Liver (tissue), 9 donors: ENCODE results near the gene DGKB. TPM values are rescaled to one million over a fixed set of nuclear protein-coding genes. Genes with fewer than 3 reads are reported as not detected.

Source experiments
- DNase-seq: peaks from one replicate; pipeline ENCODE4 v3.0.0-alpha.2; 2017; ENCODE audit warnings: low spot score
- H3K27ac ChIP-seq, 2 donors: one replicate each; pipeline ENCODE4 v1.7.0; 2013; ENCODE audit warnings: inconsistent platforms in 2 of 2, low read length in 2 of 2, control low read depth in 1 of 2, low read depth in 1 of 2, mild to moderate bottlenecking in 1 of 2
- H3K27me3 ChIP-seq, 4 donors: one replicate each; pipeline versions ENCODE4 v1.6.1 to v1.7.0; 2013; ENCODE audit warnings: low read length in 3 of 4, inconsistent platforms in 1 of 4, mild to moderate bottlenecking in 1 of 4, moderate library complexity in 1 of 4; ENCODE audit not compliant: control insufficient read depth in 4 of 4, insufficient read depth in 4 of 4
- H3K36me3 ChIP-seq, 4 donors: one replicate each; pipeline versions ENCODE4 v1.6.1 to v1.7.0; 2013; ENCODE audit warnings: low read length in 3 of 4, mild to moderate bottlenecking in 3 of 4, low read depth in 1 of 4, moderate library complexity in 1 of 4; ENCODE audit not compliant: control insufficient read depth in 4 of 4, insufficient read depth in 3 of 4
- H3K4me1 ChIP-seq, 4 donors: one replicate each; pipeline versions ENCODE4 v1.6.1 to v1.7.0; 2013; ENCODE audit warnings: low read length in 3 of 4, mild to moderate bottlenecking in 3 of 4, moderate library complexity in 1 of 4; ENCODE audit not compliant: control insufficient read depth in 4 of 4, insufficient read depth in 4 of 4
- H3K4me3 ChIP-seq, 3 donors: one replicate each; pipeline versions ENCODE4 v1.6.1 to v1.7.0; 2013; ENCODE audit warnings: low read length in 3 of 3, control low read depth in 1 of 3, low read depth in 1 of 3, mild to moderate bottlenecking in 1 of 3
- H3K9ac ChIP-seq, 2 donors: one replicate each; pipeline ENCODE4 v1.7.0; 2013; ENCODE audit warnings: low read length in 2 of 2, mild to moderate bottlenecking in 2 of 2, moderate library complexity in 2 of 2, control low read depth in 1 of 2, low read depth in 1 of 2
- H3K9me3 ChIP-seq, 4 donors: one replicate each; pipeline versions ENCODE4 v1.6.1 to v1.7.0; 2013; ENCODE audit warnings: low read length in 3 of 4; ENCODE audit not compliant: control insufficient read depth in 4 of 4
- CTCF ChIP-seq: fragments of 150-350 bp; IDR thresholded peaks from 2 replicates; pipeline ENCODE4 v1.5.1; 2017; ENCODE audit warnings: improper control_type of control experiment, low read depth, low read length; ENCODE audit not compliant: missing input control
- FOXA1 ChIP-seq: IDR thresholded peaks from 2 replicates; pipeline ENCODE4 v1.6.1; 2016; ENCODE audit warnings: antibody characterized with exemption
- FOXA2 ChIP-seq: IDR thresholded peaks from 2 replicates; pipeline ENCODE4 v1.6.1; 2016; ENCODE audit warnings: antibody characterized with exemption
- HNF4A ChIP-seq, 2 donors: conservative IDR thresholded peaks; 2 replicates each; pipeline ENCODE4 v1.6.1; 2016; ENCODE audit warnings: antibody characterized with exemption in 2 of 2, mild to moderate bottlenecking in 2 of 2
- HNF4G ChIP-seq: IDR thresholded peaks from 2 replicates; pipeline ENCODE4 v1.6.1; 2016; ENCODE audit warnings: antibody characterized with exemption
- JUND ChIP-seq, 2 donors: IDR thresholded peaks; 2 replicates each; pipeline ENCODE4 v1.6.1; 2016; ENCODE audit warnings: antibody characterized with exemption in 2 of 2
- MAX ChIP-seq: IDR thresholded peaks from 2 replicates; pipeline ENCODE4 v1.6.1; 2016; ENCODE audit warnings: antibody characterized with exemption
- RAD21 ChIP-seq, 2 donors: IDR thresholded peaks; 2 replicates each; pipeline ENCODE4 v1.6.1; 2016; ENCODE audit warnings: antibody characterized with exemption in 2 of 2, mild to moderate bottlenecking in 2 of 2
- REST ChIP-seq: IDR thresholded peaks from 2 replicates; pipeline ENCODE4 v1.6.1; 2016; ENCODE audit warnings: antibody characterized with exemption, mild to moderate bottlenecking
- RXRA ChIP-seq, 2 donors: IDR thresholded peaks; 2 replicates each; pipeline ENCODE4 v1.6.1; 2017 to 2018; ENCODE audit warnings: antibody characterized with exemption in 2 of 2, mild to moderate bottlenecking in 1 of 2
- TAF1 ChIP-seq: conservative IDR thresholded peaks from 2 replicates; pipeline ENCODE4 v1.6.1; 2016; ENCODE audit warnings: antibody characterized with exemption, mild to moderate bottlenecking
- YY1 ChIP-seq: IDR thresholded peaks from 2 replicates; pipeline ENCODE4 v1.6.1; 2016; ENCODE audit warnings: antibody characterized with exemption, mild to moderate bottlenecking
- WGBS: extraction: QIAGEN DNeasy Blood & Tissue Kit; methylation state at CpG from one replicate; pipeline ENCODE4 v1.1.7; 2013; 5-methylcytosine and 5-hydroxymethylcytosine counted together
- polyA plus RNA-seq, 2 donors: library from polyadenylated mRNA; stranded (reverse) in 1 of 2; unstranded in 1 of 2; fragments of 200-250 nt in 1 of 2; fragments of >200 nt in 1 of 2; fragmentation: Nextera tagmentation in 1 of 2; extraction: Ambion mirVana in 1 of 2; gene quantifications; one replicate each; pipeline versions ENCODE4 v1.2.1 to v1.2.3, GENCODE V29; 2013 to 2015
- total RNA-seq, 2 donors: library from RNA; depleted of rRNA; stranded (reverse); fragments of >200 nt; gene quantifications; one replicate each; pipeline ENCODE4 v1.2.3, GENCODE V29; 2014
- donor health status: healthy.
- donor health status: healthy.
- donor health status: healthy.
- donor health status: healthy.
- donor health status: healthy.

DGKB gene
- total and polyA plus RNA-seq, 4 donors = 0.09 to 0.42 TPM; not detected in 2

GRCh38 chr7:14600766-14601367 is 301.7 kb downstream of the DGKB start:
- H3K9ac ChIP-seq = no peak overlapping the region
- DNase-seq = no peak
- TF ChIP-seq HNF4A (conservative IDR thresholded peaks at IDR 0.05) (no peak), TAF1 (no peak), HNF4G (no peak), YY1 (no peak), JUND (IDR thresholded peaks at IDR 0.05) (no peak)
- no peaks in the 10 kb centered on the region for H3K27me3 ChIP-seq
- 92% methylated on average over 2 of the region's 2 CpGs for WGBS
- no peaks in the 10 kb centered on the region for H3K36me3 ChIP-seq
- H3K4me1 ChIP-seq = no peaks in the 10 kb centered on the region
- no peaks in the 10 kb centered on the region for H3K9me3 ChIP-seq
- no peak overlapping the region for H3K4me3 ChIP-seq
- H3K27ac ChIP-seq = no peak overlapping the region

GRCh38 chr7:14598978-14599377 is 303.6 kb downstream of the DGKB start:
- Histone ChIP-seq H3K27ac (no peak overlapping the region), H3K9ac (no peak overlapping the region), H3K27me3 (no peaks in the 10 kb centered on the region), H3K4me1 (no peaks in the 10 kb centered on the region), H3K9me3 (no peaks in the 10 kb centered on the region), H3K36me3 (no peaks in the 10 kb centered on the region), H3K4me3 (no peak overlapping the region)
- 68% methylated on average over 3 of the region's 3 CpGs for WGBS
- DNase-seq = no peak
- TF ChIP-seq MAX = no peak
- TF ChIP-seq RAD21 (IDR thresholded peaks at IDR 0.05) = no peak
- no peak for TF ChIP-seq REST

- TF ChIP-seq TAF1 (no peak), CTCF (no peak), YY1 (no peak), HNF4G (no peak), FOXA2 (no peak), RXRA (IDR thresholded peaks at IDR 0.05) (no peak), MAX (no peak), FOXA1 (no peak), HNF4A (conservative IDR thresholded peaks at IDR 0.05) (no peak)
- no peak overlapping the region for H3K9ac ChIP-seq
- no peaks in the 10 kb centered on the region for H3K9me3 ChIP-seq
- DNase-seq = no peak
- H3K27ac ChIP-seq = no peak overlapping the region
- no peaks in the 10 kb centered on the region for H3K27me3 ChIP-seq
- no peaks in the 10 kb centered on the region for H3K4me1 ChIP-seq
- no peak overlapping the region for H3K4me3 ChIP-seq
- H3K36me3 ChIP-seq = no peaks in the 10 kb centered on the region
These were observed 306.1 kb downstream of the DGKB start for GRCh38 chr7:14596421-14596820.
